K562 (cell line): ENCODE data around the gene SNRNP200. TPM values are rescaled to one million over a fixed set of nuclear protein-coding genes. Genes with fewer than 3 reads are reported as not detected.
A peak's percentile ranks its signal among the peaks of the same experiment; 100 is the strongest.

Experiments
- ARID3A ChIP-seq: IDR thresholded peaks from 2 replicates; pipeline ENCODE4 v1.6.1; 2012; ENCODE audit warnings: low read depth, low read length, improper control_type of control experiment, borderline replicate concordance
- ARID3B ChIP-seq: fragments of 250-450 bp; sonication (Bioruptor Pico); IDR thresholded peaks from 2 replicates; pipeline ENCODE4 v1.4.0; 2020; ENCODE audit warnings: borderline replicate concordance
- CHD7 ChIP-seq: fragments of 200-600 bp; sonication (generic); IDR thresholded peaks from one replicate; pipeline ENCODE4 v1.6.1; 2012; ENCODE audit warnings: mild to moderate bottlenecking, low read depth, low read length, inconsistent platforms
- CREM ChIP-seq: IDR thresholded peaks from 2 replicates; pipeline ENCODE4 v1.6.1; 2014; ENCODE audit warnings: antibody characterized with exemption, low read depth
- EZH2 ChIP-seq: IDR thresholded peaks from 2 replicates; pipeline ENCODE4 v1.6.1; 2012; ENCODE audit warnings: low read depth, mild to moderate bottlenecking, inconsistent platforms, low read length, borderline replicate concordance
- JUNB ChIP-seq: fragments of 450-650 bp; formaldehyde crosslinking; conservative IDR thresholded peaks from 2 replicates; pipeline ENCODE4 v1.4.0; 2020; ENCODE audit warnings: mild to moderate bottlenecking
- KLF1 ChIP-seq: fragments of 450-650 bp; IDR thresholded peaks from 2 replicates; pipeline ENCODE4 v1.6.1; 2016; ENCODE audit warnings: missing genetic modification characterization, missing compliant biosample characterization
- SRSF7 ChIP-seq: fragments of 200-400 bp; formaldehyde crosslinking; optimal IDR thresholded peaks from 2 replicates; pipeline ENCODE3; 2017; ENCODE audit warnings: mild to moderate bottlenecking, low read depth, low read length
- ZFP91 ChIP-seq: sonication (generic); formaldehyde crosslinking; IDR thresholded peaks from 2 replicates; pipeline ENCODE4 v1.8.0; 2022; ENCODE audit warnings: mild to moderate bottlenecking, missing genetic modification reagents
- ZKSCAN1 ChIP-seq: fragments of 150-350 bp; IDR thresholded peaks from 2 replicates; pipeline ENCODE4 v1.6.1; 2016; ENCODE audit warnings: low read depth, low read length
- polyA plus RNA-seq, 8 experiments: library from polyadenylated mRNA; depleted of rRNA in 4 of 8; stranded (reverse) in 5 of 8; unstranded in 3 of 8; fragments of >200 nt; fragmentation: Nextera tagmentation in 2 of 8; fragmentation: Illumina TruSeq in 1 of 8; extraction: Ambion mirVana in 2 of 8; extraction: Trizol in 1 of 8; gene quantifications; 2 replicates each; pipeline versions ENCODE4 v1.2.1 to v1.2.3, GENCODE V29; 2011 to 2014; ENCODE audit warnings: inconsistent platforms in 1 of 8, missing spikeins in 1 of 8
- total RNA-seq, 7 experiments: library from RNA; depleted of rRNA in 6 of 7; stranded (reverse); fragments of >200 nt in 6 of 7; fragmentation: Illumina TruSeq in 2 of 7; extraction: Trizol in 2 of 7; gene quantifications; 2 replicates each; pipeline versions ENCODE4 v1.2.1 to v1.2.3, GENCODE V29; 2011 to 2021; ENCODE audit warnings: low replicate concordance in 1 of 7

Gene SNRNP200
- total and polyA plus RNA-seq, 9 of the 15 experiments (the other 6 are each of a cell fraction or from before 2014, with no cell fraction given), result 76.1 to 231 (median 155) TPM

- TF ChIP-seq CHD7 (no peak), KLF1 (tag) (peak; percentile 56; the same call in 1 of the 2 replicates), JUNB (CRISPR knock-in tag) (no peak), SRSF7 (no peak), CREM (peak; percentile 98), ARID3B (CRISPR knock-in tag) (no peak), ZFP91 (CRISPR knock-in tag) (no peak), ARID3A (no peak), EZH2 (no peak), ZKSCAN1 (no peak)
These were observed 39.3 kb downstream of the SNRNP200 start, which contains the start of the genes CIAO1 and TMEM127 (continued) for GRCh38 chr2:96265840-96266679.
